ENCODE data around the gene KCNG4. TPM values are rescaled to one million over a fixed set of nuclear protein-coding genes. Genes with fewer than 3 reads are reported as not detected.

KCNG4 gene
- total RNA-seq, 1 experiment from 2014 or later, result not detected

- no peak overlapping the region for H3K9ac ChIP-seq (ENCODE audit: extremely low read depth, insufficient read length, low read length)
- H4K20me1 ChIP-seq (ENCODE audit: control insufficient read depth, insufficient read depth, insufficient read length), result no peaks in the 10 kb centered on the region
- H3K4ac ChIP-seq (ENCODE audit: low read depth, low read length), result no peak overlapping the region
- no peak overlapping the region for H2BK5ac ChIP-seq (ENCODE audit: insufficient read length, low read length)
- H3K79me2 ChIP-seq (ENCODE audit: insufficient read depth, low read length), result no peaks in the 10 kb centered on the region
- no peak overlapping the region for H3K56ac ChIP-seq (ENCODE audit: insufficient read length, low read depth, low read length)
- no peak overlapping the region for H3T11ph ChIP-seq (ENCODE audit: low read length)
- TF ChIP-seq CTCF (conservative IDR thresholded peaks at IDR 0.05), result no peak
- no peak overlapping the region for H2BK12ac ChIP-seq (ENCODE audit: insufficient read length, low read depth, low read length)
- no peak overlapping the region for H3K14ac ChIP-seq (ENCODE audit: insufficient read depth, low read length)
- H3K79me1 ChIP-seq (ENCODE audit: insufficient read depth, low read depth, low read length, poor library complexity, severe bottlenecking), result no peaks in the 10 kb centered on the region
- H3K4me1 ChIP-seq (ENCODE audit: insufficient read depth, low read length), result no peaks in the 10 kb centered on the region
- Mint-ChIP-seq H3K27me3 (ENCODE audit: low read depth) (peaks cover 3% of the 10 kb centered on the region), H3K9me3 (no peaks in the 10 kb centered on the region), H3K36me3 (ENCODE audit: insufficient read depth in 1 of 3, low read depth in 3 of 3) (no peaks in the 10 kb centered on the region), H3K4me3 (no peak overlapping the region), H3K27ac (0 out of 7 replicates have a peak overlapping the region, but pooled peaks of 1 of the 3 experiments have one; percentile 55), H3K4me1 (peaks cover 5 to 7% of the 10 kb centered on the region in 2 experiments)
- no peak overlapping the region for H2BK120ac ChIP-seq (ENCODE audit: low read depth, low read length, poor library complexity, severe bottlenecking)
- H3K18ac ChIP-seq (ENCODE audit: insufficient read length, low read depth, low read length), result no peak overlapping the region
- H4K91ac ChIP-seq (ENCODE audit: insufficient read length, low read depth, low read length), result no peak overlapping the region
- no peak overlapping the region for H2AK5ac ChIP-seq (ENCODE audit: insufficient read length, low read length)
- no peak overlapping the region for H3K4me2 ChIP-seq (ENCODE audit: insufficient read depth, insufficient read length, low read length)
- no peak overlapping the region for H2BK15ac ChIP-seq (ENCODE audit: low read depth, low read length)
- H2AFZ ChIP-seq (ENCODE audit: low read length), result no peak overlapping the region
- H4K5ac ChIP-seq (ENCODE audit: insufficient read length, low read depth, low read length), result no peak overlapping the region
- no peak overlapping the region for H3K23ac ChIP-seq (ENCODE audit: insufficient read length, low read depth, low read length)
- no peak overlapping the region for H4K8ac ChIP-seq (replicated peaks; ENCODE audit: insufficient read length, low read depth, low read length)
- no peaks in the 10 kb centered on the region for H3K9me3 ChIP-seq (ENCODE audit: control insufficient read depth, low read depth, low read length)
- no peaks in the 10 kb centered on the region for H3K27me3 ChIP-seq (ENCODE audit: insufficient read depth, low read length)
- no peak for DNase-seq
- no peak overlapping the region for H3K27ac ChIP-seq (ENCODE audit: insufficient read length, low read depth, low read length)
- WGBS (ENCODE audit: extremely low coverage, insufficient read length, low lambda C conversion rate), result no CpG with 5 or more reads among the region's 8 CpGs
- no peaks in the 10 kb centered on the region for H3K23me2 ChIP-seq (ENCODE audit: insufficient read length, low read depth, low read length, poor library complexity, severe bottlenecking)
- H2BK20ac ChIP-seq (ENCODE audit: low read depth, low read length, poor library complexity, severe bottlenecking), result no peak overlapping the region
Observed at GRCh38 chr16:84207879-84208278, 31.9 kb downstream of the KCNG4 start.
